Duodenal mucosa (tissue), 2 donors: Measurements from ENCODE around the gene DOCK4.

Experiments used
- H3K27ac ChIP-seq: one replicate; pipeline ENCODE4 v1.7.0; 2013; ENCODE audit warnings: low read depth, low read length
- H3K27me3 ChIP-seq, 2 donors: one replicate each; pipeline ENCODE4 v1.7.0; 2013; ENCODE audit warnings: low read length in 2 of 2, control low read depth in 1 of 2; ENCODE audit not compliant: insufficient read depth in 2 of 2, control insufficient read depth in 1 of 2
- H3K36me3 ChIP-seq, 2 donors: one replicate each; pipeline ENCODE4 v1.7.0; 2013; ENCODE audit warnings: low read length in 2 of 2, control low read depth in 1 of 2; ENCODE audit not compliant: insufficient read depth in 2 of 2, control insufficient read depth in 1 of 2
- H3K4me1 ChIP-seq, 2 donors: one replicate each; pipeline ENCODE4 v1.7.0; 2013; ENCODE audit warnings: low read length in 2 of 2, control low read depth in 1 of 2; ENCODE audit not compliant: insufficient read depth in 2 of 2, control insufficient read depth in 1 of 2
- H3K4me3 ChIP-seq, 2 donors: one replicate each; pipeline ENCODE4 v1.7.0; 2013; ENCODE audit warnings: low read length in 2 of 2, low read depth in 1 of 2
- H3K9ac ChIP-seq, 2 donors: one replicate each; pipeline ENCODE4 v1.7.0; 2013; ENCODE audit warnings: low read length in 2 of 2, low read depth in 1 of 2
- H3K9me3 ChIP-seq, 2 donors: one replicate each; pipeline ENCODE4 v1.7.0; 2013; ENCODE audit warnings: low read length in 2 of 2, control low read depth in 1 of 2; ENCODE audit not compliant: control insufficient read depth in 1 of 2

Gene DOCK4

GRCh38 chr7:111825046-111825445 lies 381.2 kb downstream of the DOCK4 start:
- Histone ChIP-seq H3K36me3 (no peaks in the 10 kb centered on the region), H3K4me1 (no peaks in the 10 kb centered on the region), H3K9me3 (no peaks in the 10 kb centered on the region), H3K9ac (no peak overlapping the region), H3K4me3 (no peak overlapping the region), H3K27ac (no peak overlapping the region), H3K27me3 (no peaks in the 10 kb centered on the region)

- H3K27ac ChIP-seq: no peak overlapping the region
- H3K27me3 ChIP-seq: no peaks in the 10 kb centered on the region
- H3K4me1 ChIP-seq: no peaks in the 10 kb centered on the region
- no peak overlapping the region for H3K4me3 ChIP-seq
- H3K9ac ChIP-seq: no peak overlapping the region
- peaks cover 0 to 3% of the 10 kb centered on the region in 2 donors for H3K36me3 ChIP-seq
- no peaks in the 10 kb centered on the region for H3K9me3 ChIP-seq
Measured at GRCh38 chr7:111823826-111824225, 382.4 kb downstream of the DOCK4 start.

- Histone ChIP-seq H3K4me3 (no peak overlapping the region), H3K9ac (no peak overlapping the region), H3K9me3 (no peaks in the 10 kb centered on the region), H3K36me3 (peaks cover 0 to 3% of the 10 kb centered on the region in 2 donors), H3K4me1 (no peaks in the 10 kb centered on the region), H3K27me3 (no peaks in the 10 kb centered on the region), H3K27ac (no peak overlapping the region)
Measured at GRCh38 chr7:111821046-111821445, 385.2 kb downstream of the DOCK4 start.

- H3K4me3 ChIP-seq: no peak overlapping the region
- no peak overlapping the region for H3K27ac ChIP-seq
- no peak overlapping the region for H3K9ac ChIP-seq
- H3K9me3 ChIP-seq: no peaks in the 10 kb centered on the region
- H3K36me3 ChIP-seq: peaks cover 0 to 3% of the 10 kb centered on the region in 2 donors
- H3K4me1 ChIP-seq: no peaks in the 10 kb centered on the region
- no peaks in the 10 kb centered on the region for H3K27me3 ChIP-seq
Measured at GRCh38 chr7:111820621-111821020, 385.6 kb downstream of the DOCK4 start.

GRCh38 chr7:111820121-111820520 lies 386.1 kb downstream of the DOCK4 start:
- peaks cover 0 to 3% of the 10 kb centered on the region in 2 donors for H3K36me3 ChIP-seq
- H3K9me3 ChIP-seq: no peaks in the 10 kb centered on the region
- no peak overlapping the region for H3K4me3 ChIP-seq

GRCh38 chr7:111815354-111815753 lies 390.8 kb downstream of the DOCK4 start:
- Histone ChIP-seq H3K4me3 (no peak overlapping the region), H3K27ac (no peak overlapping the region), H3K36me3 (peaks cover 0 to 3% of the 10 kb centered on the region in 2 donors)

More at GRCh38 chr7:111820121-111820520, 386.1 kb downstream of the DOCK4 start:
- H3K27ac ChIP-seq: no peak overlapping the region
- H3K9ac ChIP-seq: no peak overlapping the region
- no peaks in the 10 kb centered on the region for H3K27me3 ChIP-seq
- H3K4me1 ChIP-seq: no peaks in the 10 kb centered on the region

GRCh38 chr7:111813306-111813705 lies 392.9 kb downstream of the DOCK4 start:
- no peaks in the 10 kb centered on the region for H3K4me1 ChIP-seq
- no peak overlapping the region for H3K9ac ChIP-seq
- no peaks in the 10 kb centered on the region for H3K9me3 ChIP-seq
- H3K27me3 ChIP-seq: no peaks in the 10 kb centered on the region
- no peak overlapping the region for H3K4me3 ChIP-seq
- no peaks in the 10 kb centered on the region for H3K36me3 ChIP-seq
- no peak overlapping the region for H3K27ac ChIP-seq

More at GRCh38 chr7:111815354-111815753, 390.8 kb downstream of the DOCK4 start:
- Histone ChIP-seq H3K27me3 (no peaks in the 10 kb centered on the region), H3K9ac (no peak overlapping the region), H3K9me3 (no peaks in the 10 kb centered on the region), H3K4me1 (no peaks in the 10 kb centered on the region)

- Histone ChIP-seq H3K27me3 (no peaks in the 10 kb centered on the region), H3K9ac (no peak overlapping the region), H3K36me3 (no peaks in the 10 kb centered on the region), H3K4me1 (no peaks in the 10 kb centered on the region), H3K4me3 (no peak overlapping the region), H3K9me3 (peaks cover 4 to 9% of the 10 kb centered on the region in 2 donors), H3K27ac (no peak overlapping the region)
Measured at GRCh38 chr7:111806232-111806631, 400.0 kb downstream of the DOCK4 start.

- H3K4me1 ChIP-seq: no peaks in the 10 kb centered on the region
- no peaks in the 10 kb centered on the region for H3K27me3 ChIP-seq
- no peaks in the 10 kb centered on the region for H3K36me3 ChIP-seq
- H3K9ac ChIP-seq: no peak overlapping the region
- H3K9me3 ChIP-seq: peaks cover 21 to 23% of the 10 kb centered on the region in 2 donors
- no peak overlapping the region for H3K27ac ChIP-seq
- H3K4me3 ChIP-seq: no peak overlapping the region
Measured at GRCh38 chr7:111803015-111803758, 403.0 kb downstream of the DOCK4 start.

- H3K4me1 ChIP-seq: no peaks in the 10 kb centered on the region
- peaks cover 27 to 32% of the 10 kb centered on the region in 2 donors for H3K9me3 ChIP-seq
- no peak overlapping the region for H3K4me3 ChIP-seq
- H3K36me3 ChIP-seq: no peaks in the 10 kb centered on the region
- H3K27me3 ChIP-seq: no peaks in the 10 kb centered on the region
- H3K9ac ChIP-seq: no peak overlapping the region
- no peak overlapping the region for H3K27ac ChIP-seq
Measured at GRCh38 chr7:111802194-111802772, 403.9 kb downstream of the DOCK4 start.
